ENCODE data around the gene ROR2. TPM values are rescaled to one million over a fixed set of nuclear protein-coding genes. Genes with fewer than 3 reads are reported as not detected.

Gene ROR2
- polyA plus RNA-seq, 1 donor = 3.1 TPM

DNA sequence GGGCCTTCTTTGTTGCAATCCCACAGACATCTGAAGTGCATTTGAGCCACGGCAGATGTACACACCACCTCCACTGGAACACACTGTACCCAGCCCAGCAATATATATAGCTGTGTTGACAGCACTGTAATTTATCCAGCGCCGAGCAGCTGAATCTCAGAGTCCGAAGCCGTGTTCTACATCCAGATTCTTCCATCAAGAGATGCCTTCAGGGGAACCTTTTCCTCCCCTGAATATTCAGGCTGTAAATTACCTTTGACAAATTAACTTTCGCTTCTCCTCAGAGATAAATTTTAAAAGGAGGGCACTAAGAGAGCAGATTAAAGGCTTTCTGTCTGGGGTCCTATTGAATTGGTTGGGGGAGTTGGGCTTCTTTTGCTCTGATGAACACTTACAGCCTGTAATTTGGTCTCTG lies 76.4 kb downstream of the ROR2 start:
- peak; percentile 57 for DNase-seq

DNA sequence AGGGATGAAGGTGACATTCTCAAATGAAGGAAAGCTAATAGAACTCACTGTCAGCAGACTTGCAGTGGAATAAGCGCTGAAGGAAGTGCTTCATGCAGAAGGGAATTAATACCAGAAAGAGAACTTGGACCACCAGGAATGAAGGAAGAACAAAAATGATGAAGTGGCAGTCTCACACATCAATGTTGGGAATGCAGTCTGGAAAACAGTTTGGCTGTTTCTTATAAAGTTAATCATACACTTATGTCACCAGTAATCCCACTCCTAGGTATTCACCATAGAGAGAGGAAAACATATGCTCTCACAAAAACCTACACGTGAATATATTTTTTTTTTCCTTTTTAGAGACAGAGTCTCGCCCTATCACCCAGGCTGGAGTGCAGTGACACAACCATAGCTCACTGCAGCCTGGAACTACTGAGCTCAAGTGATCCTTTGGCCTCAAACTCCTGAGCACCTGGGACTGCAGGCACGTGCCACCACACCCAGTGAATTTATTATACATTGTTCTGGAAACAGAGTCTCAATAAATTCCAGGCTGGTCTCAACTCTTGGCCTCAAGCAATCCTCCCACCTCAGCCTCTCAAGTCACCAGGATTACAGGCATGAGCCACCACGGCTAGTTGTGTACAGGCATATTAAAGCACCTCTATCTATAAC lies 81.2 kb downstream of the ROR2 start:
- no peak for DNase-seq

DNA sequence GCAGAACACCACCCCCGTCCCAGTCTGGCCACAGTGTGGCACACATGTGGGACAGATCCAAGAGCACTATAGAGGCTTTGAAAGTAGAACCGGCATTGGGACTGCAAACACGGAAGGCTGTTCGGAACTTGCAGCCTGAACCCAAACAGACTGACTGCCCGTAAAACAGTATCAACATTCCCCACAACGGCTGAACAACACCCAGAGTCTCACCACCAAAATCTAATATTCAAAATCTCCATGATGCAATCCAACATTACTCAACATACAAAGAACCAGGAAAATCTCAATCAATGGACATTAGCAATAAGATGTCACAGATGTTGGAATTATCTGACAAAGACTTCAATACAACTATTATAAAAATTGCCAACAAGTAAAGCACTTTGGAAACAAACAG lies 82.3 kb downstream of the ROR2 start:
- no peak for DNase-seq

- no peak for DNase-seq
Observed at GRCh38 chr9:91865041-91865440, 85.0 kb downstream of the ROR2 start.

DNA sequence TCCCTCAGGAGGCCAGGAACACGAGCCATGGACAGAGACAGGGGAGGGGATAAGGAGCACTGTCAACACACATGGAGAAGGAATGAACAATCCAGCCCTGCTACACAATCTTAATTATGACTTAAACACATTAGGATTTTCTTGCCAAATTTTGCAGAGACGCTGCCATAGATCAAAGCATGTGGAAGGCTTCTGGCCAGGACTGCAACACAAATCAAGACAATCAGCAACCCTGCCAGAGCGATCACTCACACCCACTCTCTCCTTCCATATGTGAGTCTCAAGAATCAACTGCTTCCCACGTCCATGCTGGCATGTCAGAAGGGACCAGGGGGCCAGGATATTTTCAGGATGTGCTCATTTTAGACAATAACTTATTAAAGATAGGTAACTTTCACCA lies 85.6 kb downstream of the ROR2 start:
- no peak for DNase-seq

DNA sequence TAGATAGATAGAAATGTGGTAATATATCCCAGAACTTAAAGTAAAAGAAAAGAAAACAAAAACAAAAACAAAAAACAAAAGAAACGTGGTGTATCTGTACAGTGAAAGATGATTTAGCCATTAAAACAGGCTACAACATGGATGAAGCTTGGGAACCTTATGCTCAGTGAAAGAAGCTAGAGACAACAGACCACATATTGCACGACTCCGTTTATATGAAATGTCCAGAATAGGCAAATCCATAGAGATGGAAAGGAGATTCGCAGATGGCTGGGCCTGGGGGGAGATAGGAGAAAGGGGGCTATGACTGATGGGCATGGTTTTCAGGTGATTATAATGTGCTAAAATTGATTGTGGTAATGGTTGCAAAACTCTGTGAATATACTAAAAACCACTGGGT lies 86.6 kb downstream of the ROR2 start:
- no peak for DNase-seq

DNA sequence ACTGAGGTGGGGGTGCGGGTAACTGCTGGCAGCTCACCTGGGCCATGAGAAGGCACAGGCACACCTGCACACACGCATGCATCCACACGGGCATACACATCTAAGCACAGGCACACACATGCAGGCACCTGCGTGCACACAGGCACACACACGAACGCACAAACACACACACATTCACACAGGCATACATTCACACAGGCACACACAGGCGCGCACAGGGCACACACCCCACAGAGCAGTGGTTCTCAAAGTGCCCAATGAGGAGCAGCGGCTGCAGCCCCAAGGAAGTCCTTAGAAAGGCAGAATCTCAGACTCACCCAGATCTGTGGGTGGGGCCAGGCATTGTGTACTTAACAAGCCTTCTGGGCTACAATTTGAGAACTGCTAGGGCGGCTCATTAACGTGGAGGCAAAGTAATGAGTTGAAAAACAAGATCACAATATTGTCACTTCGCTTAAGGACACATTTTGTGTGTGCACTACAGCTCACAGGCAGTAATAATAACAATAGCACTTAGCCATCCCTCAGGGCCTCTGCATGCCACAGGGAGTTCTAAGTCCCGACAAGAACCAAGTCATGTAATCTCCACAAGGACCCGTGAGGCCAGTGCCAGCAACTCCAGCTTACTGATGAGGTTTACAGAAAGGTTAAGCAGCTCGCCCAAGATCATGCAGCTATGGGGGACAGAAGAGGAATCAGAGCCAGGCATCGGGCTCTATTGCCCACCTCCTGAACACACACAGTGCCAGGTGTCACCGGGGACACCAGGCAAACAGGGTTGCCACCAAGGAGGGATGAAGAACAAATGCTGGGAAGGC lies 91.6 kb downstream of the ROR2 start:
- DNase-seq = no peak

- DNase-seq = no peak
Observed at GRCh38 chr9:91857291-91858212, 92.5 kb downstream of the ROR2 start.

- no peak for DNase-seq
Observed at GRCh38 chr9:91856419-91856818, 93.6 kb downstream of the ROR2 start.

GRCh38 chr9:91855196-91855595 lies 94.8 kb downstream of the ROR2 start:
- DNase-seq = no peak

DNA sequence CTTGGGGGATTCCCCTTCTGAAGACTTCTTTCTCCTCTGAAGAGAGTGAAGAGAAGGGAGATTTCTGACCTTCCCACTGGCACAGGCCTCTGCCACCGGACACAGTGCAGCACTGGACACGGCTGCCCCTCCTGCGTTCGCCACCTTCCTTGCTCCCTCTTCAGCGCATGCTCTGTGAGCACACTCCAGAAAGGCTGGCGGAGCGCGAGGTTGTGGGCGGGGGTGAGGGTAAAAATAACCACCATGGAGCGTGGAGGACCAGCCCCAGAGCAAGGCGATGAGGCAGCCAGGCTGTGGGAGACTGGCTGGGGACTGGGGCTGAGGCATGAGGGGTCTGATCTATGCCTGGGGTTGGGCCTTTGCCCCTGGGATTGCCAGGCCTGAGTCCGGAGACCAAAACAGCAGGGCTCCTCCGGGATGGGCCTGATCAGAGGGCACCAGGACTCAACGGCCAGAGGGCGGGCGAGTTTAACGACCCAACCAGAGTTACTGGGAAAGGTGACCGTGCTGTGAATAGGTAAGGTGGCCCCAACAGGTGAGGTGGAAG lies 97.2 kb downstream of the ROR2 start:
- DNase-seq = no peak

GRCh38 chr9:91849694-91850093 lies 100.3 kb downstream of the ROR2 start:
- no peak for DNase-seq

DNA sequence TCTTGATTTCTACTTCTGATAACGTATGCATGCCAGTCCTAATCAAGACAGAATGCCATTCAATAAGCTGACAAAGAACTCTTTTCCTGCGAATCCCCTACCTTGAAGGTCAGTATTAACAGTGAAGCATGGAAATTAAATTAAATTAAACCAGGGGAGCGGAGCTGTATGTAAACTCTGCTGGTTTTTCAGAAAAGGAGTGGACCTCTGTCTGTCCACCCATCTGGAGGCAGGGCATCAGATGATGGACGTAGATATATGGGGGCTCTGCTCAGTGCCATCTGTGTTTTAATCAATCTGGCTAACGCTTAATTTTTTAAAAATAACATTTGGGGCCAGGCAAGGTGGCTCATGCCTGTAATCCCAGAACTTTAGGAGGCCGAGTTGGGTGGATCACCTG lies 101.9 kb downstream of the ROR2 start:
- DNase-seq = no peak

GRCh38 chr9:91847581-91848091 lies 102.4 kb downstream of the ROR2 start:
- DNase-seq = peak; percentile 63

GRCh38 chr9:91845879-91846278 lies 104.1 kb downstream of the ROR2 start:
- no peak for DNase-seq

DNA sequence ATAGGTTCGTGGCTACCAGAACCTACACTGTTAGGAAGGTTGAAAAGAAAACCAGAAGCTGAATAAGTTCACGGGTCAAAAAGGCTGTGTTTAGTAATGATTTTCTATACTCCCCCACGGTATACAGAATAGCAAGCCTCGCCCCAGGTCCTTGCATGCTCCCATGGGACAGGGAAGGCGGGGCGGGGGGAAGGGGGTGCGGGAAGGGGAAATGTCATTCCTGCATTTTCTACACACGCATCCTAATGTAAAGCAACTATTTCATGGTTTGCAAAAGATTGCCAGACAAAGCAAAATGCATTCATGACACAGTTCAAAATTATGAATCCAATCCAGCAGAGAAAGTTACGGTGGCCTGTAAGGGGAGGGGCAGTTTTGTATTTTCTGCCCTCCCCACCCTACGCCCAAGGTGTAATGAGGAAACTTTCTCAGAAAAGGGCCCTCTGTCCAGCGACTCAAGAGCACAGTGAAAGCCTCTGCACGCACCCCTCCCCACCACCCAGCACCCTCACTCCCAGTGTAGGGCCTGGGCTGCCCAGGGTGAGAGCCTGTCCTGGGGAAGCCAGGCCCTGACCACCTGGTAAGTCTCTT lies 105.2 kb downstream of the ROR2 start:
- DNase-seq = no peak

DNA sequence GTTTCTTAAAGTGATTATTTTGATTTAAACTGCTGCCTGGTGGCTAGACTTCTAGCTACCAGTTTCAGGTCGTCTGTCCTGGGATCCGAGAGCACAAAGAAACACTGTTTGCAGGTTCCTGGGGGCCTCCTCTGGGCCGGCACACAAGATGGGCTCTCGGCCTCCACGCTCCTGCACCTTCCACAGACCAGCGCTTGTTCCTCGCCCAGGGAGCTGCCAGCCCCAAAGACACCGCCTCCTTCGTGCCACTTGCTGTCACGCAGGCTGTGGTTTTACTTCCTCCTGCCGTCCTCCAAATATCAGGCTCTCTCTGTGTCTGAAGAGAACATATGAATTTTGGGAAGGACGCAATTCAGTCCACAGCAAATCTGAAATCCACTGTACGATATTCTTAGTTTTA lies 105.8 kb downstream of the ROR2 start:
- no peak for DNase-seq

DNA sequence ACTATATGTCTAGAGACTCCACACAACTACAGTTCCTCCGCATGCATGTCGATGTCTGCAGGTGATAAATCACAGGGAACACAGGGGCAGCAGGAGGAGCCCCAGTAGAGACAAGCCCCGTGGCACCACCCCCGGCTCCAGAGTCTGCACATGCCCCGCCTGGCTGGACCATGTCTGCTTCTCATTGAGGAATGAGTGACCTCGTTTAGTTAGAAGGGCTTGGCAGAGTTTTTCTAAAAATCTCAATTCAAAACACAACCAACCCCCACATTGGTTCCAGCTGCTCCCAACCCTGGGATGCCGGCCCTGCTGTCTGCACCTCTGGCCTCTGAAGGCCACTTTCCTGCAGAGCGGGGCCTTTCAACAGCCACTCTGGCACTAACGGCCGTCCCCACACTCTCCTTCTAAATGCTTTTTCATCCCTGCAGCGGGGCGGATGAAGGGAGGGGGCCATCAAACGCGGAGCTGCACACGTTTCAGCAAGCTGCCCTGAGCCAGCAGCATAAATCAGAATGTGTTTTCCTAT lies 106.3 kb downstream of the ROR2 start:
- peak; percentile 64 for DNase-seq

DNA sequence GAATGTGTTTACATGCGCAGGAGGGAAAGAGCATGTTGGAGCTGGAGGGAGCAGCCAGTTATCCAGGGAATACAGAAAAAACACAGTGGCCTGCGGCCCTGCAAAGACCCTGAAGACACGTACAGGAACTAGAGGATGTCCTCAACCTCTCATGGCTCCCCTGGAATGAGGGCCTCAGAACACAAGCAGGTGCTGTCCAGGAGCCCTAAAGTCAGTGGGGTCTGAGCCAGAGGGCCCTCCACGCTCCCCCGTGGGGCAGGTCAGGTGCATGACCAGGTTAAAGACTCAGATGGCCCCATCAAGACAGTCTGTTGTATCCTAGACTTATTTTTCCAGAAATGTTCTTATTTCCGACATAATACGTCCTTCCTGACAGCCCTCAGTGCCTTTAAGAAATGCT lies 106.9 kb downstream of the ROR2 start:
- DNase-seq = no peak

- no peak for DNase-seq
Observed at GRCh38 chr9:91842358-91843049, 107.5 kb downstream of the ROR2 start.

DNA sequence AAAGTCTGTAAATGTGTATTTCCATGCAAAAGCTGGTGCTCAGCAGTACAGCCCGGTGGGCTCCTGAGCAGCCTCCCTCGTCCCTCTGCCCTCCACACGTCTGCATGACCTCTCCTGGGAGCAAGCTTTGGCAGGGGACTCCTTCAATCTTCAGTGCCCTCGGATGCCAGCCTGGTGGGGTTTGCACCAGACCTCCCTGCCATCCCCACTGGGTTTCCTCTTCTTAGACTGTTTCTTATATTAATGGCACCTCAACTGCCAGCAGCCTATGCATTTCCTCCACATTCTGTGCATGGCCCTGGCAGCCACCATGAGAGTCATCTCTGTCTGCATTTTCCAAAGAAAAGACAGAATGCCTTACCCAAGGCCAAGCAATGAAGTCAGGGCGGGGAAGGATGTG lies 108.4 kb downstream of the ROR2 start:
- DNase-seq = no peak

All from hindlimb muscle (tissue), 1 donor.